ENCODE data around the gene RPL34. TPM values are rescaled to one million over a fixed set of nuclear protein-coding genes. Genes with fewer than 3 reads are reported as not detected.

RPL34 gene
- polyA plus RNA-seq, 3 donors = 1,490 to 2,624 (median 1,519) TPM

- no peak overlapping the region for H3K4me3 Mint-ChIP-seq
- no peaks in the 10 kb centered on the region for H3K9me3 Mint-ChIP-seq
- no peak overlapping the region for H3K9ac ChIP-seq (ENCODE audit: insufficient read depth, low read length, poor library complexity, severe bottlenecking)
- no peaks in the 10 kb centered on the region for H3K36me3 ChIP-seq (replicated peaks in 1 of 2; ENCODE audit: control insufficient read depth in 1 of 2, insufficient read depth in 2 of 2, low read length in 2 of 2)
- no peaks in the 10 kb centered on the region for H3K9me3 ChIP-seq (replicated peaks in 1 of 2; ENCODE audit: control insufficient read depth in 1 of 2, insufficient read depth in 1 of 2, low read length in 2 of 2)
- H3K4me1 ChIP-seq (ENCODE audit: control insufficient read depth in 1 of 2, insufficient read depth in 2 of 2, low read length in 2 of 2) = no peaks in the 10 kb centered on the region
- no peak overlapping the region for H2AFZ ChIP-seq (ENCODE audit: insufficient read depth, low read depth, low read length, poor library complexity, severe bottlenecking)
- no peak overlapping the region for H3K4me2 ChIP-seq (replicated peaks; ENCODE audit: extremely low read depth, low read length, poor library complexity, severe bottlenecking)
- DNase-seq = no peak
- no peaks in the 10 kb centered on the region for H4K20me1 ChIP-seq (ENCODE audit: insufficient read depth, low read length)
- no peaks in the 10 kb centered on the region for H3K27me3 ChIP-seq (ENCODE audit: control insufficient read depth in 2 of 2, insufficient read depth in 2 of 2, low read length in 2 of 2)
- no peak overlapping the region for H3K4me3 ChIP-seq (replicated peaks in 1 of 3; ENCODE audit: low read depth in 2 of 3, low read length in 3 of 3)
- WGBS (ENCODE audit: insufficient coverage) = 83% methylated on average over 1 of the region's 3 CpGs
- peaks cover 1% of the 10 kb centered on the region for H3K4me1 Mint-ChIP-seq
- intact Hi-C loops (cut with micrococcal nuclease) = loop anchor here in 1 of 2 donors (5.0 kb wide), 1 partner anchor 552 kb away; no protein-coding TSS in a partner anchor
- no peak overlapping the region for H3K27ac ChIP-seq (ENCODE audit: low read depth in 1 of 2, low read length in 2 of 2)
- H3K27ac Mint-ChIP-seq = no peak overlapping the region
- H3K79me2 ChIP-seq (ENCODE audit: insufficient read depth, low read length) = no peaks in the 10 kb centered on the region
- TF ChIP-seq CTCF (IDR thresholded peaks at IDR 0.05) = no peak
- H3K27me3 Mint-ChIP-seq (ENCODE audit: low read depth in 3 of 3) = peaks cover 3 to 7% (median 4%) of the 10 kb centered on the region in 3 donors
- H3K36me3 Mint-ChIP-seq = no peaks in the 10 kb centered on the region
These were observed 46.0 kb upstream of the RPL34 start for GRCh38 chr4:108574402-108574801.

GRCh38 chr4:108581083-108581482, 39.3 kb upstream of the RPL34 start:
- H3K36me3 ChIP-seq (replicated peaks in 1 of 2; ENCODE audit: control insufficient read depth in 1 of 2, insufficient read depth in 2 of 2, low read length in 2 of 2) = no peaks in the 10 kb centered on the region
- peak overlapping the region; percentile 10 for H3K9ac ChIP-seq (ENCODE audit: insufficient read depth, low read length, poor library complexity, severe bottlenecking)
- no peak overlapping the region for H3K4me3 ChIP-seq (replicated peaks in 1 of 3; ENCODE audit: low read depth in 2 of 3, low read length in 3 of 3)
- 0% methylated on average over 1 of the region's 6 CpGs for WGBS (ENCODE audit: insufficient coverage)
- no peaks in the 10 kb centered on the region for H3K9me3 ChIP-seq (replicated peaks in 1 of 2; ENCODE audit: control insufficient read depth in 1 of 2, insufficient read depth in 1 of 2, low read length in 2 of 2)
- H4K20me1 ChIP-seq (ENCODE audit: insufficient read depth, low read length) = no peaks in the 10 kb centered on the region
- peaks cover 1 to 4% (median 2%) of the 10 kb centered on the region in 3 donors for H3K27me3 Mint-ChIP-seq (ENCODE audit: low read depth in 3 of 3)
- H3K27ac Mint-ChIP-seq = no peak overlapping the region
- no peak overlapping the region for H2AFZ ChIP-seq (ENCODE audit: insufficient read depth, low read depth, low read length, poor library complexity, severe bottlenecking)
- no peaks in the 10 kb centered on the region for H3K79me2 ChIP-seq (ENCODE audit: insufficient read depth, low read length)
- H3K9me3 Mint-ChIP-seq = no peaks in the 10 kb centered on the region
- H3K4me3 Mint-ChIP-seq = no peak overlapping the region
- DNase-seq = no peak
- H3K4me1 Mint-ChIP-seq = peaks cover 16% of the 10 kb centered on the region
- TF ChIP-seq CTCF (IDR thresholded peaks at IDR 0.05) = no peak
- peaks cover 7 to 9% of the 10 kb centered on the region in 2 donors for H3K4me1 ChIP-seq (ENCODE audit: control insufficient read depth in 1 of 2, insufficient read depth in 2 of 2, low read length in 2 of 2)
- no peaks in the 10 kb centered on the region for H3K27me3 ChIP-seq (ENCODE audit: control insufficient read depth in 2 of 2, insufficient read depth in 2 of 2, low read length in 2 of 2)
- H3K27ac ChIP-seq (ENCODE audit: low read depth in 1 of 2, low read length in 2 of 2) = no peak overlapping the region
- intact Hi-C loops (cut with micrococcal nuclease) = no loop called here
- H3K36me3 Mint-ChIP-seq = no peaks in the 10 kb centered on the region
- H3K4me2 ChIP-seq (replicated peaks; ENCODE audit: extremely low read depth, low read length, poor library complexity, severe bottlenecking) = no peak overlapping the region

Measured in CD14-positive monocyte (primary cell).